Erythroblast (primary cell): ENCODE results near the gene PIH1D1.

Experiments
- DNase-seq, 2 experiments: peaks; one replicate each; lab custom pipeline; 2025; lab: John Stamatoyannopoulos, UW
- GATA1 ChIP-seq: IDR thresholded peaks from 2 replicates; pipeline ENCODE4 v1.6.1; 2011; ENCODE audit warnings: low read depth, mild to moderate bottlenecking, control low read depth, low read length, moderate library complexity
- POLR2A ChIP-seq: IDR thresholded peaks from 2 replicates; pipeline ENCODE4 v1.6.1; 2011; ENCODE audit warnings: mild to moderate bottlenecking, low read length

The PIH1D1 gene

DNA sequence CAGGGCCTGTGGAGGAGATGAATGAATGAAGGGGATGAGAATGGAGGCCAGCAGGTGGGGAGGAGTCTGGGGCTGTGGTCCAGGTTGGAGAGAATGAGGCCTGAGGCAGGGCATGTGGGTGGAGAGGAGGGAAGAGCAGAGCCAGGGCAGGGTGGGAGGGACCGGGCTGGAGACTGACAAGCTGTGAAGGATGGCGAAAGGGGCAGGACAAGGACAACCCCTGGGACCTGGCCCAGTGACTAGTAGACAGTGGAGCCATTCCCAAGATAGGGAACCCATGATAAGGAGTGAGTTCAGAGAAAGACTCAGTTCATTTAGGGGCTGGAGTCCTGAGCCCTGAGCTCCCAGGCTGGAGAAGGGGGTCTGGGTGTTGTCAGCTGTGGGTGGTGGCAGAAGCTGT is 31.4 kb downstream of the PIH1D1 start:
- DNase-seq: no peak
- TF ChIP-seq POLR2A (no peak), GATA1 (no peak)

DNA sequence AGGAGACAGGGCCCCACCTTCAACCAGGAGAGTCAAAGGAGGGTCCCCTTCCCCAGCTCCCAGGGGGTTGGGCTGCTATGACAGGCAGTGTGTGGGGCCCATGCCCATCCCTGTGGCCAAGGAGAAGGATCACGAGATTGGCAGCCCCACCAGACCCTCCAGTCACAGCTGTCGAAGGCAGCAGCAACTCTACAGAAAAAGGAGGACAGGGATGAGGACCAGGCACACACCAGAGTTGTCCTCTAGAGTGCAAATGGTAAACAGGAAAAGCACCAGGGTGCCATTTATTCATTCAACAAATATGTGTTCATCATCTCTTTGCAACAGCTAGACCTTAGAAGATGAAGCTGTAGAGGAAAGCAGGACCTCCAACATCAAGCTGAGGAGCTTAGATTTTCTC is 32.4 kb downstream of the PIH1D1 start:
- TF ChIP-seq GATA1 (no peak), POLR2A (no peak)
- no peak for DNase-seq

DNA sequence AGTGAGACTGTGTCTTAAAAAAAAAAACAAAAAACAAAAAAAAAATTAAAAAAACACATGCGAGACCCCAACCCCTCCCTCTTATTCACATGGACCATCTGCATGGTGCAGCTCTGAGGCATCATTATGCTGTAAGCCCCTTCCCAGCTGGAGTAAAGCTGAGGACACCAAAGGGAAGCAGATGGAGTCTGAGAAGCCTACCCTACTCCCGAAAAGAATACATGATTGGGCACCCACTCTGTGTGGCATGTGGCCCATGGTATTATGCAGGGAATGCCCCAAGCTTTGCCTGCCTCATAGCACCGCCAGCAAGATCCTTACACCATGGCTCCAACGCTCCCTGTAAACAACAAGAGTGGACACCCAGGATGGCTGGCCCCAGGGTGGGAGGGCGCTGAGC is 33.1 kb downstream of the PIH1D1 start:
- DNase-seq: no peak
- no peak for TF ChIP-seq GATA1
- TF ChIP-seq POLR2A: no peak

DNA sequence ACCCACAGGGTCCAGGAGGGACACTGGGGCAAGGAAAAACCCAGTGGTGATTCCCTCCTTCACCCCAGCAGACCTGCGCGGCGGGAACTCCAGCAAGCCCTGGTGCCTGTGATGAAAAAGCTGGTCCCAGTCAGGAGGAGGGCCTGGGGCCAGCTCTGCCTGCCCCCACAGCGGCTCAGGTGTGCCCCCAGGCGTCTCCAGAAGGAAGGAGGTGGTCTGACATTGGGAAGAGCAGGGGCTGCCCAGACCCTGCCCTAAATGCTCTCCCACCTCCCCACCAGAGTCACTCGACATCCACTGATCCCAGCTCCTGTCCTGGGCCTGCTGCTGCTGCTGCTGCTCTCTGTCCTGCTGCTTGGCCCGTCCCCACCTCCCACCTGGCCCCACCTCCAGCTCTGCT is 34.5 kb downstream of the PIH1D1 start:
- DNase-seq: no peak
- no peak for TF ChIP-seq GATA1
- TF ChIP-seq POLR2A: no peak

DNA sequence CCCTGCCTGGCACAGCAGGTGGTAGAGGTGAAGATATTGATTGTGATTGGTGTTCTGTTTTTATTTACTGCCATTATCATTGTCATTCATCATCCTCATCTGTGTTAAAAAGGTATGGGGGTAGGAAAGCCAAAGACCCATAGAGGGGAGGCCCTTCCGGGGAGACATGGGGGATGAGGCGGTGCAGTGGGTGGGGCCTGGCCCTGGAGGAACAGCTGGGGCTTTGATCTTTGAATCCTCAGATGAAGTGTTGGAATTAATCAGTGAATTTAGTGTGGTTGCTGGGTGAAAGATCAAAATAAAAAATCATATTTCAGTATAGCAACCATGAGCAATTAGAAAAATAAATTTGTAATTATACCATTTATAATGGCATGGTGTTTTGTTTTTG is 35.8 kb downstream of the PIH1D1 start:
- no peak for DNase-seq
- TF ChIP-seq POLR2A (no peak), GATA1 (no peak)

DNA sequence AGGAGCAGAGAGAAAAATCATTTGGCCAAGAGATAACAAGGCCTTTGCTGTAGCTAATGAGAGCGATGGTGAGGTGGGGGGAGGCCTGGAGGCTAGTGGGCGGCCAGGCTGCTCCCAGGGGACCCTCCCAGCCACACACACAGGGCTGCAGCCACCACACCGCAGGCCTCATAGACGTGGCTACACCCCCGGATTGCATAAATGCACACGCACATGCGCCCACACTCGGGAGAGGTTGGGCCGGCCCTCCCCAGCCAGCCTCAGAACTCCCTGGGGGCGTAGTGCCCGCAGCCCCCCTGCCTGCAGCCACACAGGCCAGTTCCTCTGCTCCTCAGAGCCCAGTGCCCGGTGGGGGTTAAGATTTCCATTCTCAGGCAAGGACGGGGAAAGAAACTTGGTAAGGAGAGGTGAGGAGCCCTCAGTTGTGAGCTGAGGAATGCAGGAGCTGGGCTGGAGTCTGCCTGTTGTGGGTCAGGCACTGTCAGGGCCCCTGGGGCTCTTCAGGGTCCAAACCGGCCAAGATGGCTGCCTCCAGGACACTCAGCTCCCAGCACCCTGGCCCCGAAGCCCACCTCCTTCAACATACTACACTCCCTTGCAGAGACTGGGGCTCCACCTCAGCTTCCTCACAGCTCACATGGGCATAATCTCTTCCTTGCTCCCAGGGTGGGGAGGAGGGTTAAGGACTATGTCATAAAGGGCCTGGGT is 36.4 kb downstream of the PIH1D1 start:
- TF ChIP-seq POLR2A (no peak), GATA1 (no peak)
- DNase-seq: no peak

DNA sequence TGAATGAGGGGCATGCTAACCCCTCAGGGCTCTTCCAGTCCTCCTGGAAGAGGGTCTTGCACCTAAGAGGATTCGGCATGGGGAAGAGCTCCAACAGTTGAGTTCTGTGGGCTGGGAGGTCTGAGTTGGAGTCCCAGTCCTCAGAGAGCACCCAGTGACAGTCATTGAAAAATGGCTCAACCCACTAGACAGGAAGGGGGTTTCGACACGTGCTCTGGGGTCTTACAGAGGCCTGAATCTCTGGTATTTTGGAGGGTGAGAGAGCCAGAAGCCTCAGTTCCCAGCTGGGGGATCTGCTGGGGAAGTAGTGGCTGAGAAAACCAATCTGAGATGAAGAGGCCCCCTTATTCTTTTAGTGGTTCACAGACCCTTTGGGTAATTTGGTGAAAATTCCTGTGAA is 37.4 kb downstream of the PIH1D1 start:
- TF ChIP-seq GATA1 (no peak), POLR2A (no peak)
- no peak for DNase-seq

DNA sequence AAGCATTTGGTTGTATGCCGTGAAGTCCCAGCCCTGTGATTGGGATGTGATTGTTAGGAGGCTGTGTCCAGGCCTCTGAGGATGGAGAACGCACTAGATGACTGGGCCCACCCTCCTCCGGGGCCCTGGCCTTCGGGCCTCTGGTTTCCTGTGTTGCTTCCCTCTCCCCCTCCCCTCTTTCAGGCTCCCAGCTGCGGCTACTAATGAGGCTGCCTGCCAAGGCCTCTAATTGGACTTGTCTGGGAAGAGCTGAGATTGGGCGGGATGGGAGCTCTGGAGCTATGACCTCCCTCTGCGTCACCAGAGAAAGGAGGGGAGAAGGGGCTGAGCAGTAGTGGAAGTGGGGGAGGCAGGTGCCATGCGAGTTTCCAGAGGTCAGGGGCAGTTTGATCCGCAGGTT is 38.3 kb downstream of the PIH1D1 start:
- TF ChIP-seq GATA1: no peak
- TF ChIP-seq POLR2A: no peak
- DNase-seq: no peak

DNA sequence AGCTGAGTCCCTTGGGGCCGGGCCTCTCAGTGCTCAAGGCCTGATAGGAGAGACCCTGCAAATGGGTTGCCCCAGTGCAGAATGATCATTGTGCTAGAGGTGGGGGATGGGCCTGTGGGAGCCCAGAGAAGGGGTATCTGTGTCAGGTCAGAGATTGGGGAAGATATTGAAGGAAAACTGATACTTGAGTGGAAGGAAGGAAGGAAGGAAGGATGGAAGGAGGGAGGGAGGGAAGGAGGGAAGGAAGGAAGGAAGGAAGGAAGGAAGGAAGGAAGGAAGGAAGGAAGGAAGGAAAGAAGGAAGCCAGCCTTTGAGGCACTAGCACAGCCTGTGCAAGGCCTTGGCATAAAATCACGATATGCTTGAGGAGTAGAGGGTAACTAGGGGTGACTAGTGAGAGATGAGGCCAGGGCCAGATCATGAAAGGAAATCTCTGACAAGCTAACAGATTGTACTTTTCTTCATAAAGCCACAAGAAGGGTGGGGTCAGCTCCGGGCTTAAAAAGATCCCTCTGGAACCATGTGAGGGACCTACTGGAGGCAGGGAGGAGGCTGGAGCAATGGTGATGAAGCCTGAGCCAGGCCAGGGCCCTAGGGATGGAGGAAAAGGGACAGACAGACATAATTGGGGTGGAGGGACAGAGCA is 39.8 kb downstream of the PIH1D1 start:
- no peak for DNase-seq
- no peak for TF ChIP-seq POLR2A
- TF ChIP-seq GATA1: no peak

DNA sequence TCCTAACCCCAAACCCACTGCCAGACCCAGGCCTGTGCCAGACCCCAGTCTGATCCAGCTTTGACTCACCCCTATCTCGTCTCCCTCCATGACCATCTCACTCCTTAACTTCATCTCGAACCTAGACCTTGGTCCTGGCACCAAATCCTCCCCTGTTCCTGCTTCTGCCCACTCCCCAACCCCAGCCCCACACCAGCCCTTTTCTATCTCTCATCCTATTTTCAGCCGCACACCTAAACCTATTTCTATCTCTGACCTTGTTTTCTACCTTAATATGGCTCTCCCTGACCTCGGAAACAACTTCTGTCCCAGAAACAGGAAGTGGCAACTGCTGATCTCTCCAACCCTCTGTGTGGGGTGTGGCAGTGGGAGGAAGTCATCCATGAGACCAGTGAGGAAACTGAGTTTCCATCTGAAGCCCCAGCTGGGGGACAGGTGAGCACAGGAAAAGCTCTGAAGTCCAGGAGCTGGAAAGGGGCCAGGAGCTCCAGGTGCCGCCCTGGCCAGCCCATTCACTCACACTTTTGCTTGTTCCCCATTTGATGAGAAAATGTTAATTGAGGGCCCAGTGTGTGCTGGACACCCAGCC is 42.1 kb downstream of the PIH1D1 start:
- no peak for DNase-seq

DNA sequence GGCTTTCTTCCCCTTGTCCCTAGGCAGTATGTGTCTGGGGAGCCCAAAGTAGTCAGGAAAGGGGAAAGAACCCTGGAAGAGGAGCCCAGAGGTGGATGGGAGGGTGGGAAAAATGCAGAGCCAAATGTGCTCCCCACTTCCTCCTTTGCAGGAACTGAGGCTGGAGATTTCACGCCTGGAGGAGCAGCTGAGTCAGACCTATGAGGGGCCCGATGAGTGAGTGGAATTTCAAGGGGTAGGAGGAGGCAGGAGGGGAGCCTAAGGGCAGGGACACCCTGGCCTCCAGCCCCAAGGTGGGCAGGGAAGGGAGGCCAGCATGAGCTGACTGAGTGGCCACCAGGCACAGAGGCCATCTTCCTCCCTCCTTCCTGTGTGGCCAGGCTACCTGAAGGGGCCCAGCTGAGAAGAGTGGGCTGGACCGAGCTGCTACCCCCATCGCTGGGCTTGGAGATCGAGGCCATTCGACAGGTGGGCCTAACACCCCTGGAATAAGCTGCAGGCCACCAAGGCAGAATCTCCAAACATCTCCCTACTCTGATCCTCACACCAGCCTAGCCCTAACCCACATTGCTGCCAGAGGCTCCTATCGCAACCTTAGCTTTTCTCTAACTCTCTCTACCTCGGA is 42.7 kb downstream of the PIH1D1 start:
- DNase-seq: no peak
- TF ChIP-seq POLR2A (no peak), GATA1 (no peak)

More for the DNA sequence above, 42.1 kb downstream of the PIH1D1 start:
- TF ChIP-seq GATA1 (no peak), POLR2A (no peak)

DNA sequence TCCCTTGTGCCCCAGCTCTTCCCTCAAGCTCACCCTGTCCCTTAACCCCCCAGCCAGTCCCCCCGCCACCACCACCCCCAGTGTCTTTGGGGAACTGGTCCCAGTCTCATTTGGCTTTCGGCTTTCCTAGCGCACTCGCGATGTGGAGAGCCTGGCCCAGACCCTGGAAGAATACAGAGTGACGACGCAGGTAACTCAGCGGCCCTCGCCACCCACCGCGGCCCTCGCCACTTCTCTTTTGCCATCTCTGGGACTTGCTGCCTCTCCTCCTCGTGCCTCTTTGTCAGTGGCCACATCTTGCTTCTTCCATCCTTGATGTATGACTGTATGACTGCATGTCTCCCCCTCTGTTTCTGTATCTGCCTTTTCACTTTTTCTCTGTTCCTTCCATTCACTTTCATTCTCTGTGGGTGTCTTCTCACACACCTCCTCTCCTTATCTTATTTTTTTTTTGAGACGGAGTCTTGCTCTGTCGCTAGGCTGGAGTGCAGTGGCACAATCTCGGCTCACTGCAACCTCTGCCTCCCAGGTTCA is 44.1 kb downstream of the PIH1D1 start:
- DNase-seq: no peak
- TF ChIP-seq GATA1 (no peak), POLR2A (no peak)

DNA sequence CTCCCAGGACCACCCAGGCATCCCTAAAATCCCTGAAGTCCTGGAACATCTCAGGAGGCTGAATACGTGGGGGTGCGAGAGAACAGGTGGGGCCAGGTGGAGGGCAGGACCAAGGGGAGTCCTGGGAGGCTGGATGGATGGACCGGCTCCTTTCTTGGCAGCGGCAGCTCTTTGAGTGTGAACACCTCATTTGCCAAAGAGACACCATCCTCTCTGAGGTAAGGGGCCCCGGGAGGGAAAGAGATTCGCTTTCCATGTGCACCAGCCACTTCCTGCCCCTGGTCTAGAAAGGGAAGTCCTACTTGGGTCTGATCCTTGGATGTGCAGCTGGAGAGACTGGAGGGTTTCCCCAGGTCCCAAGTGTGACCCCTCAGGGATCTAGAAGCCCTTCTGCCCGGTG is 44.5 kb downstream of the PIH1D1 start:
- no peak for TF ChIP-seq GATA1
- TF ChIP-seq POLR2A: no peak
- no peak for DNase-seq
